ENCODE measurements around the gene ORAI2. TPM values are rescaled to one million over a fixed set of nuclear protein-coding genes. Genes with fewer than 3 reads are reported as not detected.
A peak's percentile ranks its signal among the peaks of the same experiment; 100 is the strongest.

Gene ORAI2
- total RNA-seq, 2 donors from 2014 or later = 13.0 to 17.5 TPM

DNA sequence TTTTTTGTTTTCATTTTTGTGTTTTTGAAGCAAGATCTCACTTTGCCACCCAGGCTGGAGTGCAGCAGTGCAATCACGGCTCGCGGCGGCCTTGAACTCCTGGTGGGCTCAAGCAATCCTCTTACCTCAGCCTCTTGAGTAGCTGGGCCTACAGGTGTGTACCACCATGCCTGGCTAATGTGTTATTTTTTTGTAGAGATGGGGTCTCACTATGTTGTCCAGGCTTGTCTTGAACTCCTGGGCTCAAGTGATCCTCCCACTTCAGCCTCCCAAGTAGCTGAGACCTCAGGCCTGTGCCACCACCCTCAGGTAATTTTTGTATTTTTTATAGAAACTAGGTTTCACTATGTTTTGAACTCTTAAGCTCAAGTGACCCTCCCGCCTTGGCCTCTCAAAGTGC is 22.5 kb upstream of the ORAI2 start:
- intact Hi-C loops (cut with DNase I) = no loop called here
- no peak for DNase-seq (ENCODE audit: low spot score)

DNA sequence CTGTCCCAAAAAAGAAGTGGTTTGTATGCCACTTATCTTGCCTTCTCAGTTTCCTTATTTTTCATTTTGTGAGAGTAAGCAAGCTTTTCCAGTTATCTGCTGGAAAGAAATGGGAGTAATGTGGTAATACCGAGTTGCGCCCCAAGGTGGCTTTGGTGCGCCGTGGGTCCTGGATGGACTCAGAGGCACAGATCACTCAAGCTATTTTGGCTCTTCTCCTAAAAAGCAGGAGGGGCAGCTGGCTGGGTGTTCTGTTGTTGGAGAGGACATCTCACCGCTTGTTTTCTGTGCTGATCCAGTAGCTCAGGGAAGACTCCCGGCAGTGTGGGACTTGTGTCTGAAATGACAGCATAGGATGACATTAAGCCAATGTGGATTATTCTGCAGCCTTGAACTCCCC is 20.8 kb upstream of the ORAI2 start:
- intact Hi-C loops (cut with DNase I) = no loop called here
- DNase-seq (ENCODE audit: low spot score) = peak; percentile 86

GRCh38 chr7:102413091-102413490 is 20.3 kb upstream of the ORAI2 start:
- DNase-seq (ENCODE audit: low spot score) = no peak
- intact Hi-C loops (cut with DNase I) = no loop called here

DNA sequence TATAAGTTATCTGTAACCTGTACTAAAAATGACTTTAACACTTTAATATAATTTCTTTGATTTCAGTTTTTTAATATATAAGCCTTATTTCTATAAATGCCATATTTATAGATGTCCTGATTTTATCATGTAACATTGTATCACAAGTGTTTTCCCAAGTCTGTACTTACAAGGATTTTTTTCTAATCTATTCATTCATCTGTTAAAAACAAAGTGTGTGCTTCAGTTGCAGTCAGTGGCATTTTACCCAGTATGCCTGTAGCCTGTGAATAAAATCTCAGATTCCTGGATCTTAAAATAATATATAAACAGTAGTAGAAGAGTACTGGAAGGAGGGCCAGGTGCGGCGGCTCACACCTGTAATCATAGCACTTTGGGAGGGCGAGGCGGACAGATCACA is 19.8 kb upstream of the ORAI2 start:
- intact Hi-C loops (cut with DNase I) = no loop called here
- DNase-seq (ENCODE audit: low spot score) = no peak

- intact Hi-C loops (cut with DNase I) = no loop called here
- DNase-seq (ENCODE audit: low spot score) = no peak
Observed at GRCh38 chr7:102415685-102416225, 17.6 kb upstream of the ORAI2 start.

GRCh38 chr7:102416406-102416805 is 17.0 kb upstream of the ORAI2 start:
- intact Hi-C loops (cut with DNase I) = no loop called here
- no peak for DNase-seq (ENCODE audit: low spot score)

DNA sequence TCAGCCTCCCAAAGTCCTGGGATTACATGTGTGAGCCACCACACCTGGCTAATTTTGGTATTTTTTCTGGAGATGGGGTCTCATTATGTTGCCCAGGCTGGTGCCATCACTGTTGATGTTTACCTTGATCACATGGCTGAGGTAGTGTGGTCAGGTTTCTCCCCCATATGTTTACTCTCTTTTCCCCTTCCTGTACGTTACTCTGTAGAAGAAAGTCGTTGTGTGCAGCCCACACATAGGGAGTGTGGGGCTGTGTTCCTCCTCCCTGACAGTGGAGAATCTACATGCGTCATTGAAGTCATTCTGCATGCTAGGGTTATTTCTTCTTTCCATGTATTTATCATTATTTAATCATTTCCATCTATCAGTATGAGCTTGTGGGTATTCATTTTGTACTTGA is 16.3 kb upstream of the ORAI2 start:
- intact Hi-C loops (cut with DNase I) = no loop called here
- no peak for DNase-seq (ENCODE audit: low spot score)

DNA sequence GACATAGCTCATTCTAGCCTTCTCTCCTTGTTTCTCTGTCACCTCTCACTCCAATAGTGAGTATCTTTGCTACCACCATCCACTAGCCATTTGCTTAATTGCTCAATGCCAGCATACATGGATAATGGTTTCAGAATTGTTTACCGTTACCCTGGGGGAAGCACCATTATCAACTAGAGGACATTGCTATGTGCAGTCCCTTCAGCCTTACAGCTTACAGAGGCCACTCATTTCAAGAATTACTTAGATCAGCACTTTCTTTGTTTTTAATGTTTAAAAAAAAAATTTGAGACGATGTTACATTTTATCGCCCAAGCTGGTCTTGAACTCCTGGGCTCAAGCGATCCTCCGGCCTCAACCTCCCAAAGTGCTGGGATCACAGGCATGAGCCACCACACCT is 14.8 kb upstream of the ORAI2 start:
- DNase-seq (ENCODE audit: low spot score) = no peak
- intact Hi-C loops (cut with DNase I) = no loop called here

DNA sequence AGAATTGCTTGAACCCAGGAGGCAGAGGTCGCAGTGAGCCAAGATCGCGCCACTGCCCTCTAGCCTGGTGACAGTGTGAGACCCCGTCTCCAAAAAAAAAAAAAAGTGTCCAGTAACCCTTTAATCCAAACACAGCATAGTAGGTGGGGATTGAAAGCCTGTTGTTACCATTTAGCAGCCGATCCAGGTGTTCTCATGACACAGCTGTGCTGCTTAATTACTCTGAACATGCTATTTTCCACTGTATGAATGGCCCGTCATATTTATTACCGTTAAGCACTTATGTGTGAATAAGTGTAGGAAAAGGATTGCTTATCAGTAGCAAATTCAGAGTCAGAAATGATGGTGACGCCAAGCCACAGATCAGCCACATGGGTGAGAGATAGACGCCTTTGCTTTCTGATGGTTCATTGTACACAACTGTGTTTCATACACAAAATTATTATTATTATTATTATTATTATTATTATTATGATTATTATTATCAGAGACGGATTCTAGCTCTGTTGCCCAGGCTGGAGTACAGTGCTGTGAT is 11.6 kb upstream of the ORAI2 start:
- DNase-seq (ENCODE audit: low spot score) = no peak
- intact Hi-C loops (cut with DNase I) = no loop called here

DNA sequence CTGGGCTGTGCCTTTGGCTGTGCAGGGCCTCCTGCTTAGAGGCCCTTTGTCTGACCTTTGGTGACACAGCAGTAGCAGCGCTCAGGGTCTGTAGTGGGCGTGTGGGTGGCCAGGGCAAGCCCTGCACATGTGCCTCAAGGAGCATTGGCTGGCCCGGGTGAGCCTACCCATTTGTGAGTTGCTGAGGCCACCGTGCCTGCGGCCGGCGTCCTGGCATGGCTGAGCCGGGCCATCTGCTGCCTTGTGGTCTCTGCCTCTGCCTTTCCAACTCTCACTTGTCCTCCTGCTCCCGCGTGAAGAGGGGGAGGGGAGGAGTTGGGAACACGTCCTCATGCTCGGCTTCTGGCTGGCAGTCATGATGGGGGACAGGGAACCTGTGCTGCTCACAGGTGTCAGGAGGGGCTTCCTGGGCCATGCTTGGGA is 9.2 kb upstream of the ORAI2 start:
- intact Hi-C loops (cut with DNase I) = no loop called here
- DNase-seq (ENCODE audit: low spot score) = no peak

DNA sequence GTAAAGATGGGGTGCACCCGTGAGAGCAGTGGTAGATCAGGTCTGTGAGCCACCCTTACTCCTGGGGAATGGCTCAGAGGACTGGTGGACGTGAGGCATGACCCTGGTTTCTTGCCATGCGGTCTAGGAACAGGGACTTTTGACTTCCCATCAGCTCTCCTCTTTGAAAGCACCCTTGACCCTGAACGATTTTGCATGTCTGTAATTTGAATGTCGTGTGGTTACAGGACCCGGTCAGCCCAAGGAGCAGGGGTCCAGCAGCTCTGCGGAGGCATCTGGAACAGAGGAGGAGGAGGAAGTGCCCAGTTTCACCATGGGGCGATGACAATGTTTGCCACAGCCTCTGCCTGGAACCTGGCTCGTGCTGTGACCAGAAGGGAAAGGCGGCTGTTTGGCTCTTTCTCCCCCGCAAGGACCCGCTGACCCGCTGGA is 8.6 kb upstream of the ORAI2 start:
- intact Hi-C loops (cut with DNase I) = no loop called here
- no peak for DNase-seq (ENCODE audit: low spot score)

DNA sequence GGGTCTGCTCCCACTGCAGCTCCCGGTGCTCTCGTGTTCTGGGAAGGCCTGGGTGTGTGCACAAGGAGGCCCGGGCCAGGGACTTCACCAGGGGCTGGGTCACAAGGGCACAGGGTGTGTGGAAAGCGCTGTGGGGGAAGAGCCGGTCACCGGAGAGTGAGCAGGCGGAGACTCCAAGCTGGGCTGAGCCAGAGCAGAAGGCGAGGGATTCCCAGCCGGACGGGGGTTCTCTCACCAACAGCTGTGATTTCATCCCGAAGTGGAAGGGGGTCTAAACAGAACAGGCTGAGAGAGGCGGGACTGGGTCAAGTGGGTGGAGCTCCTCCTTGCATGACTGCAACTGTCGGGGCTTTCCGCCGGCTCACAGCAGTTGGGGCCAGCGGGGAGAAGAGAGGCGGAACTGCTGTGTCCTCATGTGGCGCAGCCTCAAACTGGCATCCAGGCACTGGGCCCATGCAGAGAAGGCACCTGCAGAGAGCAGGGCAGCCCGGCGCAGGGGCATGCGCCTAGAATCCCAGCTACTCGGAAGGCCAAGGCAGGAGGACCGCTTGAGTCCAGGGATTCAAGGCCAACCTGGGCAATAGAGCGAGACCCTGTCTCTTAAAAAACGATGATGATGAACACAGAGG is 7.6 kb upstream of the ORAI2 start:
- DNase-seq (ENCODE audit: low spot score) = peak; percentile 90
- intact Hi-C loops (cut with DNase I) = no loop called here

DNA sequence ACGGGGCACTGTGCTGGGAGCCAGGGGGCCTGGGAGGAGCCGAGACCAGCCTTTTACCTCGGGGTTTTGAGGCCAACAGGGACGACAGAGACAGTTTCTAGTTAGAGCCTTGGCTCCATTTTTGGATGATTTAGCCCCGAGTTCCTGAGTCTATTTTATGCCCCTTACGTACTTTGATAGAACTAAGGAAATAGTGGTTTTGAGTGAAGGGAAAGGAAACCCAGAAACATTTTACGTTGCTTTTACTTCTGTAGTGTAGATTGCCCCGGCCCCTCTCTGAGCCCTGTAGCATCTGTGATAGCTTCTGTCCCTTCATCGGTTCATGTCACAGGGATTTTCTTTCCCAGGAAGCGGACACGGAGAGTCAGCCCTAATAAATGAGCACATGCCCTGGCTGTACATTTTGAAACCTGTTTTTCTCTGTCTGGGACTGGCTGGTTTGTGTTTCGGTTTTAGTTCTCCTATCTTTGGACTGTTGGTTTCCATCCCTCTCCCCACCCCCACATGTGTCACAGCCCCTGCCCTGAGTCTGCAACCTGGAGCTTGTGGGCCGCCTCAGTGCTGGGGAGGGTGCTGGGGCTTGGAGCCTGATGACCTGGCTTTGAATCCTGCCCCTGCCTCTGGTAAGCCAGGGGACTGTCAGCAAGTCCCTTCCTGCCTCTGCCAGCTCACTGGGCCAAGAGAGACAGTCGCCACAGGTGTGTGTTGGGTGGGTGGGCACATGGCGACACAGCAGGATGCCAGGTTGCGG is 6.9 kb upstream of the ORAI2 start:
- intact Hi-C loops (cut with DNase I) = no loop called here
- DNase-seq (ENCODE audit: low spot score) = no peak

DNA sequence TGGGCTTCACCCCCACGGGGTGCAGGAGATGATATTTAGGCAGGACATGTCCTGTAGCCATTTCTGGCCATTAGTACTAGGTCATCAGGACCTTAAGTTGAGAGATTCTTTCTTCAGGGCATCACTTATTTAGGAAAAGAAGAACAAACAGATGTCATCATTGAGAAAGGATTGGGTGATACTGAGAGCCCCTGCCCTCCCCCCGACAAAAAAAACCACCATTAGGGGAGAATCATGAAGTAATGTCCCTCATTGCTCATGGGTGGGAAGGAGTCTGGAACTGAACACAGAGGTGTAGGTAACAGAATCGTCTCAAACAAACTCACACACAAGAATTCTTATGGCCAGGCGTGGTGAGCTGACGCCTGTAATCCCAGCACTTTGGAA is 6.4 kb upstream of the ORAI2 start:
- intact Hi-C loops (cut with DNase I) = no loop called here
- no peak for DNase-seq (ENCODE audit: low spot score)

GRCh38 chr7:102429141-102429899 is 4.1 kb upstream of the ORAI2 start:
- no peak for DNase-seq (ENCODE audit: low spot score)

DNA sequence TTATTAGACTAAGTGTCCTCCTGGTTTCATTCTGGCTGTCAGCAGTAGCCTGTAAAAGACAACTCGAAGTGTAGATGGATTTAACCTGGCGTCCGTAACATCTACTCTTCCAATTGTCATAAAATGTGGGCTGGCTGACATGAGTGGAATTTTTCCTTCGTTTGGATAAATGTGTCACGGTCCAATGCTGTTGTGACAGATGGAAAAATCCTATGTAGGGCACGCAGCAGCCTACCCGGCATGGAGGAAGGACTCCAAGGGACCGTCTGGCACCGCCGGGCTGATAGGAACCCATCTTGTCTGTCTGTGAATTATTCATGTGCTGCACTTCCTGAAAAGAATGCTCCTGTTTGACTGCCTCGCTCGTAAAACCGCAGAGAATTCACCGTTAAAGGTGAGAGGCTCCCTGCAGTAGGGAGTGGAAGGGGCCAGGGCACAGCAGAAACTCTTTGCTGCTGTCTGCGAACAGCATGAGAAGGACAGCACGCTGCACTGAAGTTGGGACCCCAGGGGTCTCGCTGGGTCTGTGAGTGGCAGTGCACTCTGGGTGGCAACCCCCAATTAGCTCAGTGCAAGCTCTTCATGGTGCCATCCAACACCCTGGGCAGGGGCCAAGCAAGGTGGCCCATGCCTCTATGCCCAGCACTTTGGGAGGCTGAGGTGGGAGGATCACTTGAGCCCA is 1.6 kb upstream of the ORAI2 start:
- no peak for DNase-seq (ENCODE audit: low spot score)
- intact Hi-C loops (cut with DNase I) = no loop called here

More at GRCh38 chr7:102429141-102429899, 4.1 kb upstream of the ORAI2 start:
- intact Hi-C loops (cut with DNase I) = no loop called here

DNA sequence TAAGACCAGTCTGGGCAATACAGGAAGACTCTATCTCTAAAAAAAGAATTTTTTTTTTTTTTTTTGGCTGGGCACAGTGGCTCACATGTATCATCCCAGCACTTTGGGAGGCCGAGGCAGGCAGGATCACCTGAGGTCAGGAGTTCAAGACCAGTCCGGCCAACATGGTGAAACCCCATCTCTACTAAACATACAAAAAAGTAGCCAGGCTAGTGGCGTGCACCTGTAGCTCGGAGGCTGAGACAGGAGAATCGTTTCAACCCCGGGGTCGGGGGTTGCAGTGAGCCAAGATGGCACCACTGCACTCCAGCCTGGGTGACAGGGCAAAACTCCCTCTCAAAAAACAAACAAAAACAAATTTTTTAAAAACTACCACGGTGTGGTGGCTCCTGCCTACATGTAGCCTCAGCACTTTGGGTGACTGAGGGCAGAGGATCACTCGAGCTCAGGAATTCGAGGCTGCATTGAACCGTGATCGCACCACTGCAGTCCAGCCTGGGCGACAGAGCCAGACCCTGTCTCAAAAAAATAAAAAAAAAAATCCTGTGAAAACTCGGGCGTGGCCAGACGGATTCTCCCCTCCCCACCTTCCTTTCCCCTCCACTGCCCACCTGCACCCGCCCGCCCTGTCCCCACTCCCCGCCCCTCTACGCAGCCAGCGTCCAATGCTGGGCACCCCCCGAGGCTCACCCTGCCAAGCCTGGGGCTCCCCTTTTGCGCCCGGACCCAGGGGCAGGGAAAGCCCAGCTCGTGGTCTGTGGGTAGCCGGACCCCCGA is 745 bp upstream of the ORAI2 start:
- intact Hi-C loops (cut with DNase I) = no loop called here
- no peak for DNase-seq (ENCODE audit: low spot score)

DNA sequence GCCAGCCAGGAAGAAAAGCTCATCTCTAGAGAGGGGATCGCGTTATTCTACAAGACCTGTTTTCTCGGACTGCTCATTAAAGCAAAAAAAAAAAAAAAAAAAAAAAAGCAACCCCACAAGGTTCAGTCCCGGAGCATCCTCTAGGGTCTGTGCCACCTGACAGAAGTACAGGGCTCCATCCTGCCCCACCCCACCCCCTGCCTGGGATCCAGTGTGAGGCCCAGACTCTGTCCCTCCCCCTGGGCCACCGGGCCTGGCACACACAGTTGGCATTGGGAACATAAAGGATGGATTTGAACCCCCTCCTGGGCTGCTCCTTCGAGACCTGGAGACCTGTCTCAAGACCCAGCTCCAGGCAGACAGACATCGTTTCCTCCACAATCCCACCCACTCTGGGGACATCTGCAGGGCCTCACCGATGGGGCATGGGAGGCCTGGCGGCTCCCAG is 688 bp downstream of the ORAI2 start:
- intact Hi-C loops (cut with DNase I) = no loop called here
- no peak for DNase-seq (ENCODE audit: low spot score)

GRCh38 chr7:102436118-102436517 is 2.7 kb downstream of the ORAI2 start:
- DNase-seq (ENCODE audit: low spot score) = no peak
- intact Hi-C loops (cut with DNase I) = no loop called here

Measured in posterior vena cava (tissue), 2 donors.